Measurements from ENCODE around the gene MUC13.

Gene MUC13

DNA sequence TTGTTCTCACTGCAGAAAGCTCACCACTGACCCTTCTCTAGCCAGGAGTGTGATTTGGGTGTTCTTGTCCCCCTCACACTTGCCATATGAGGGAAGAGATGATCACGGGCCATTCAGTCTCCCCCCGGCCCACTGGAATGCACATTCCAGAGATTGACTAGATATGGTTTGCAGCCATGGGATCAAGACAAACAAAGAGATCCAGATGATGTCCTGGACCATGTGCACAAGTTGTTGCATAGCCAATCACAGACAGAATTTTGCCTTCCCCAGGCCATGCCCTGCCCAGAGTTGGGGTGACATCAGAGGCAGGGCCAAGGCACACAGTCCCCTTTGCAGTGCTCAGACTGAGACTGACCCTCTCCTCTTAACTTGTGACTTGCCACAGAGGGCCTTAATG is 14.8 kb downstream of the MUC13 start:
- Histone ChIP-seq H3K9me3 (no peaks in the 10 kb centered on the region), H3K36me3 (no peaks in the 10 kb centered on the region), H3K4me1 (peaks cover 5% of the 10 kb centered on the region; the same call in 1 of the 2 replicates), H3K27me3 (no peaks in the 10 kb centered on the region), H3K4me3 (ENCODE audit: low read depth, low read length) (no peak overlapping the region)
- no peak for DNase-seq
- no peak for TF ChIP-seq CTCF (IDR thresholded peaks at IDR 0.05; ENCODE audit: low read depth, low read length)

GRCh38 chr3:124918524-124918923 is 16.0 kb downstream of the MUC13 start:
- no peak for DNase-seq
- H3K36me3 ChIP-seq = no peaks in the 10 kb centered on the region
- no peak for TF ChIP-seq CTCF (IDR thresholded peaks at IDR 0.05; ENCODE audit: low read depth, low read length)
- no peaks in the 10 kb centered on the region for H3K27me3 ChIP-seq
- H3K9me3 ChIP-seq = no peaks in the 10 kb centered on the region
- H3K4me1 ChIP-seq = peaks cover 5% of the 10 kb centered on the region; the same call in 1 of the 2 replicates
- H3K4me3 ChIP-seq (ENCODE audit: low read depth, low read length) = no peak overlapping the region

- TF ChIP-seq CTCF (IDR thresholded peaks at IDR 0.05; ENCODE audit: low read depth, low read length) = no peak
- Histone ChIP-seq H3K36me3 (no peaks in the 10 kb centered on the region), H3K4me1 (peaks cover 5% of the 10 kb centered on the region; the same call in 1 of the 2 replicates), H3K4me3 (ENCODE audit: low read depth, low read length) (no peak overlapping the region), H3K9me3 (no peaks in the 10 kb centered on the region), H3K27me3 (no peaks in the 10 kb centered on the region)
- DNase-seq = no peak
Observed at GRCh38 chr3:124916837-124917409, 17.6 kb downstream of the MUC13 start.

DNA sequence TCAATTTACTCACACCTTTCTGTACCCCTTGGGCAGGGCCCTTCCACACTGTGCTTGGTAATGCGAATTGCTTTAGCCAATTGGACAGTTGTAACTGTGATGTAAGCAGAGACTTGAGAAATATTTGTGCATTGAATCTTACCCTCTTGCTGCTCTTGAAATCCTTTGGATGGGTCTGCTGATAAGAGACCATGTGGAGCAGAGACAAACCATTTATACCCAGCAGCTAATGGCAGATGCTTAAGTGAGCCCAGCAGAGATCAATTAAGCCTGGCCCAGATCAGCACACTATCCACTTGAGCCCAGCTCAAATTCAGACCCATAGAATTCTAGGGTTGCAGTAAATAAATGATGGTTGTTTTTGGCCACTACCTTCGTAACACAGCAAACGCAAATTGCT is 19.3 kb downstream of the MUC13 start:
- no peaks in the 10 kb centered on the region for H3K27me3 ChIP-seq
- H3K36me3 ChIP-seq = no peaks in the 10 kb centered on the region
- no peak for TF ChIP-seq CTCF (IDR thresholded peaks at IDR 0.05; ENCODE audit: low read depth, low read length)
- H3K9me3 ChIP-seq = no peaks in the 10 kb centered on the region
- H3K4me3 ChIP-seq (ENCODE audit: low read depth, low read length) = no peak overlapping the region
- peaks cover 5% of the 10 kb centered on the region; the same call in 1 of the 2 replicates for H3K4me1 ChIP-seq
- DNase-seq = no peak

- no peak for DNase-seq
- Histone ChIP-seq H3K4me1 (peaks cover 6% of the 10 kb centered on the region; the same call in 1 of the 2 replicates), H3K4me3 (ENCODE audit: low read depth, low read length) (no peak overlapping the region), H3K36me3 (no peaks in the 10 kb centered on the region), H3K9me3 (no peaks in the 10 kb centered on the region), H3K27me3 (no peaks in the 10 kb centered on the region)
- no peak for TF ChIP-seq CTCF (IDR thresholded peaks at IDR 0.05; ENCODE audit: low read depth, low read length)
Observed at GRCh38 chr3:124907957-124908356, 26.6 kb downstream of the MUC13 start.

DNA sequence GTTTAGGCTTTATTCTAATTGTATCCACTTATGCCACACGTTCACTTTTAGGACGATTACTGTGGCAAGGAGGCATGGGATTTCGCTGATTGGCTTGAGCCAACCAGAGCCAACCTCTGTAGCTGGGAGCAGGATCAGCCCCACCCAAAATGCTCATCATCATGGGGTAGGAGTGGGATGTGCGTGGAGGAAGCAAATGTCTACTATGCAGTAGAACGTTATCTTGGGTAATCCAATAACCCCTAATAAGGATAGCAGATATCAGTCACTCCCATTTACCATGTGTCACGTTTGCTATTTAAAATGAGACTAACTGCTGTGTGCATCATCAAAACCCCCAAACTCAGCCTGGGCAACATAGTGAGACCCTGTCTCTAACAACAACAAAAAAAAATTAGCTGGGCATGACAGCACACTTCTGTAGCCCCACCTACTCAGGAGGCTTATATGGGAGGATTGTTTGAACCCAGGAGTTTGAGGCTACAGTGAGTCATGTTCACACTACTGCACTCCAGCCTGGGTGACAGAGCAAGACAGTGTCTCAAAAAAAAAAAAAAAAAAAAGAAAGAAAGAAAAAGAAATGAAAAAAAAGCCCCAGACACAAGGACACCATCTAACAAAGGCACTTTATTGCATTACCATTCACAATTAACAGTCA is 29.6 kb downstream of the MUC13 start:
- no peak for TF ChIP-seq CTCF (IDR thresholded peaks at IDR 0.05; ENCODE audit: low read depth, low read length)
- Histone ChIP-seq H3K9me3 (no peaks in the 10 kb centered on the region), H3K27me3 (no peaks in the 10 kb centered on the region), H3K36me3 (no peaks in the 10 kb centered on the region), H3K4me3 (ENCODE audit: low read depth, low read length) (no peak overlapping the region), H3K4me1 (peaks cover 6% of the 10 kb centered on the region; the same call in 1 of the 2 replicates)
- no peak for DNase-seq

Measured in BE2C (cell line).